Right lobe of liver (tissue), 4 donors: ENCODE results near the gene COG3.

Experiments used
- POLR2A ChIP-seq: fragments of 450-650 bp; IDR thresholded peaks from one replicate; pipeline ENCODE4 v1.6.1; 2017; ENCODE audit warnings: antibody characterized with exemption, mild to moderate bottlenecking
- TF ChIP-seq, protein P1 (sequence below), 4 donors: fragments of 200-600 bp in 3 of 4; fragments of 450-650 bp in 1 of 4; IDR thresholded peaks; one replicate each; pipeline versions ENCODE4 v1.5.1 to v1.8.0; 2016 to 2022; ENCODE audit warnings: antibody characterized with exemption in 4 of 4, mild to moderate bottlenecking in 2 of 4
- donor health status: DM: no; HTN: no; CAD: no.
- donor health status: DM: no; HTN: no; CAD: no.
- donor health status: DM: no; HTN: yes; CAD: no.

DNA sequence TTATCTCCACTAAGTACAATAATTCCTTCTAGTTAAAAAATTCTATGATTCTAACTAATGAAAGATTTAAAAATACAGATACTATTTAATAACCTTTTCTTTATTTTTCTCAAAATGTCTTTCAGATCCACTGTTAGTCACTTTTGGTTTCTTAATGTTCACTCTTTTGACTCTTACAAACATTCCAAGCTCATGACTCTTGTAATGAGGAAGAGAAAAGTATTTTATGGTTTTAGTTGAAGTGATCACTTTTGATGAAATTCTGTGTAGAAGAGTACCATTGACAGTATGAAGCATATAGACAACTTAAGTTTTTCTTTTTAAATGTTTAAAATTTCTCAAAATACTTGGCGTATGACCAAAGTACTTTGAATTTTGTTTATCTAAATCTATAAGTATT, 27.8 kb downstream of the COG3 start:
- TF ChIP-seq, protein P1, sequence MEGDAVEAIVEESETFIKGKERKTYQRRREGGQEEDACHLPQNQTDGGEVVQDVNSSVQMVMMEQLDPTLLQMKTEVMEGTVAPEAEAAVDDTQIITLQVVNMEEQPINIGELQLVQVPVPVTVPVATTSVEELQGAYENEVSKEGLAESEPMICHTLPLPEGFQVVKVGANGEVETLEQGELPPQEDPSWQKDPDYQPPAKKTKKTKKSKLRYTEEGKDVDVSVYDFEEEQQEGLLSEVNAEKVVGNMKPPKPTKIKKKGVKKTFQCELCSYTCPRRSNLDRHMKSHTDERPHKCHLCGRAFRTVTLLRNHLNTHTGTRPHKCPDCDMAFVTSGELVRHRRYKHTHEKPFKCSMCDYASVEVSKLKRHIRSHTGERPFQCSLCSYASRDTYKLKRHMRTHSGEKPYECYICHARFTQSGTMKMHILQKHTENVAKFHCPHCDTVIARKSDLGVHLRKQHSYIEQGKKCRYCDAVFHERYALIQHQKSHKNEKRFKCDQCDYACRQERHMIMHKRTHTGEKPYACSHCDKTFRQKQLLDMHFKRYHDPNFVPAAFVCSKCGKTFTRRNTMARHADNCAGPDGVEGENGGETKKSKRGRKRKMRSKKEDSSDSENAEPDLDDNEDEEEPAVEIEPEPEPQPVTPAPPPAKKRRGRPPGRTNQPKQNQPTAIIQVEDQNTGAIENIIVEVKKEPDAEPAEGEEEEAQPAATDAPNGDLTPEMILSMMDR (IDR thresholded peaks at IDR 0.05) = no peak
- no peak for TF ChIP-seq POLR2A
